GM21423 (cell line): ENCODE measurements around the gene APC.

ENCODE experiments used
- ATAC-seq: cut with Tn5 transposase; IDR thresholded peaks from one replicate; pipeline ENCODE4 v1.9.1; 2021; ENCODE audit warnings: mild to moderate bottlenecking, moderate library complexity; ENCODE audit not compliant: unreplicated experiment

The APC gene

GRCh38 chr5:112776301-112776856, 38.7 kb downstream of the APC start:
- ATAC-seq: no peak

GRCh38 chr5:112779531-112779930, 41.8 kb downstream of the APC start:
- no peak for ATAC-seq

GRCh38 chr5:112784726-112785125, 47.0 kb downstream of the APC start:
- ATAC-seq: no peak

- no peak for ATAC-seq
These were observed 49.6 kb downstream of the APC start for GRCh38 chr5:112787261-112787660.

- ATAC-seq: no peak
These were observed 50.2 kb downstream of the APC start for GRCh38 chr5:112787896-112788295.

GRCh38 chr5:112793201-112793600, 55.5 kb downstream of the APC start:
- no peak for ATAC-seq

- ATAC-seq: no peak
These were observed 56.7 kb downstream of the APC start for GRCh38 chr5:112794410-112794809.

GRCh38 chr5:112795342-112795741, 57.7 kb downstream of the APC start:
- no peak for ATAC-seq

- ATAC-seq: no peak
These were observed 58.4 kb downstream of the APC start for GRCh38 chr5:112795944-112796678.

GRCh38 chr5:112799661-112800060, 62.0 kb downstream of the APC start:
- ATAC-seq: no peak

GRCh38 chr5:112800891-112801290, 63.2 kb downstream of the APC start:
- ATAC-seq: no peak

GRCh38 chr5:112811023-112811422, 73.3 kb downstream of the APC start:
- no peak for ATAC-seq

- no peak for ATAC-seq
These were observed 74.9 kb downstream of the APC start for GRCh38 chr5:112812549-112812948.

GRCh38 chr5:112820246-112820645, 82.6 kb downstream of the APC start:
- ATAC-seq: no peak

GRCh38 chr5:112822456-112822855, 84.8 kb downstream of the APC start:
- ATAC-seq: no peak

- no peak for ATAC-seq
These were observed 85.5 kb downstream of the APC start for GRCh38 chr5:112823181-112823580.

- ATAC-seq: no peak
These were observed 86.0 kb downstream of the APC start for GRCh38 chr5:112823656-112824055.

GRCh38 chr5:112824197-112824596, 86.5 kb downstream of the APC start:
- ATAC-seq: no peak

GRCh38 chr5:112830378-112830777, 92.7 kb downstream of the APC start:
- ATAC-seq: no peak

GRCh38 chr5:112833971-112834370, 96.3 kb downstream of the APC start:
- ATAC-seq: no peak

- no peak for ATAC-seq
These were observed 106.8 kb downstream of the APC start for GRCh38 chr5:112844489-112844888.

GRCh38 chr5:112846556-112846955, 108.9 kb downstream of the APC start:
- ATAC-seq: no peak

GRCh38 chr5:112847306-112847705, 109.6 kb downstream of the APC start:
- ATAC-seq: no peak
